Upper lobe of left lung (tissue), 6 donors: ENCODE data around the gene APOC1. TPM values are rescaled to one million over a fixed set of nuclear protein-coding genes. Genes with fewer than 3 reads are reported as not detected.
A peak's percentile ranks its signal among the peaks of the same experiment; 100 is the strongest.
"Not testable (repeated sequence)": the region's sequence is repeated elsewhere in the genome, so short reads cannot be mapped to it uniquely, and the experiment has no call there.

Experiments
- ATAC-seq, 2 donors: fragments of 200-7000 bp; cut with Tn5 transposase; one replicate each; pipeline ENCODE4 v1.9.1; 2022; ENCODE audit warnings: mild to moderate bottlenecking in 2 of 2, moderate library complexity in 2 of 2; ENCODE audit not compliant: low FRiP score in 2 of 2
- DNase-seq, 2 donors: peaks; one replicate each; pipeline ENCODE4 v3.0.0-alpha.2; 2019 to 2020
- H3K27ac ChIP-seq, 4 donors: fragments of 200-600 bp; sonication (generic); one replicate each; pipeline ENCODE4 v1.5.1; 2016 to 2019
- H3K27me3 ChIP-seq, 4 donors: fragments of 200-600 bp; sonication (generic); one replicate each; pipeline ENCODE4 v1.5.1; 2017 to 2019
- H3K36me3 ChIP-seq, 4 donors: fragments of 200-600 bp; sonication (generic); one replicate each; pipeline ENCODE4 v1.5.1; 2016 to 2019
- H3K4me1 ChIP-seq, 4 donors: fragments of 200-600 bp; sonication (generic); one replicate each; pipeline ENCODE4 v1.5.1; 2018 to 2019
- H3K4me3 ChIP-seq, 4 donors: fragments of 200-600 bp; sonication (generic); one replicate each; pipeline ENCODE4 v1.5.1; 2017 to 2019; ENCODE audit warnings: mild to moderate bottlenecking in 2 of 4, moderate library complexity in 1 of 4
- H3K9me3 ChIP-seq, 4 donors: fragments of 200-600 bp; sonication (generic); one replicate each; pipeline ENCODE4 v1.5.1; 2018 to 2019
- CTCF ChIP-seq, 6 experiments: fragments of 450-650 bp in 4 of 6; fragments of 200-600 bp in 2 of 6; sonication (generic) in 2 of 6; IDR thresholded peaks; one replicate each; pipeline ENCODE4 v1.5.1; 2016 to 2019; ENCODE audit warnings: antibody characterized with exemption in 6 of 6
- EP300 ChIP-seq, 4 donors: sonication (generic); formaldehyde crosslinking; IDR thresholded peaks; one replicate each; pipeline ENCODE4 v1.5.1; 2017; ENCODE audit warnings: antibody characterized with exemption in 4 of 4, control low read depth in 2 of 4
- POLR2A ChIP-seq, 4 donors: fragments of 450-650 bp; IDR thresholded peaks; one replicate each; pipeline ENCODE4 v1.5.1; 2016 to 2017; ENCODE audit warnings: antibody characterized with exemption in 4 of 4, mild to moderate bottlenecking in 2 of 4
- POLR2AphosphoS5 ChIP-seq, 2 donors: sonication (generic); formaldehyde crosslinking; IDR thresholded peaks; one replicate each; pipeline ENCODE4 v1.5.1; 2017; ENCODE audit warnings: antibody characterized with exemption in 2 of 2
- WGBS, 2 donors: methylation state at CpG; one replicate each; pipeline ENCODE4 v1.1.5; 2017 to 2018; 5-methylcytosine and 5-hydroxymethylcytosine counted together
- total RNA-seq, 6 donors: library from RNA; depleted of rRNA in 4 of 6; stranded (reverse); fragments of >200 nt in 4 of 6; gene quantifications; one replicate each; pipeline versions ENCODE4 v1.1.0 to v1.2.1, GENCODE V29; 2016 to 2021
- donor health status: DM: no; HTN: no; CAD: no; lungs with moderate emphysema.
- donor health status: DM: no; HTN: yes; CAD: no; lungs with severe emphysema.

Gene APOC1
- total RNA-seq, 6 donors from 2014 or later, result 186 to 754 (median 527) TPM

- no peaks in the 10 kb centered on the region for H3K9me3 ChIP-seq
- 42 to 46% methylated on average over 4 to 6 of the region's 6 CpGs for WGBS, 2 donors
- no peaks in the 10 kb centered on the region for H3K36me3 ChIP-seq
- TF ChIP-seq POLR2AphosphoS5 (IDR thresholded peaks at IDR 0.05) (no peak), EP300 (IDR thresholded peaks at IDR 0.05) (no peak), POLR2A (IDR thresholded peaks at IDR 0.05) (no peak), CTCF (IDR thresholded peaks at IDR 0.05) (no peak)
- DNase-seq (peak in 1 of 2 donors; percentile 68), ATAC-seq (peak in 1 of 2 donors; percentile 1)
- no peaks in the 10 kb centered on the region for H3K27me3 ChIP-seq
- H3K4me3 ChIP-seq, result no peak overlapping the region
- peak overlapping the region in 2 of 4 donors; percentile 23 to 80 for H3K27ac ChIP-seq
- peaks cover 2 to 20% (median 20%) of the 10 kb centered on the region in 4 donors for H3K4me1 ChIP-seq
Observed at GRCh38 chr19:44912854-44913253, 1.6 kb upstream of the APOC1 start.

DNA sequence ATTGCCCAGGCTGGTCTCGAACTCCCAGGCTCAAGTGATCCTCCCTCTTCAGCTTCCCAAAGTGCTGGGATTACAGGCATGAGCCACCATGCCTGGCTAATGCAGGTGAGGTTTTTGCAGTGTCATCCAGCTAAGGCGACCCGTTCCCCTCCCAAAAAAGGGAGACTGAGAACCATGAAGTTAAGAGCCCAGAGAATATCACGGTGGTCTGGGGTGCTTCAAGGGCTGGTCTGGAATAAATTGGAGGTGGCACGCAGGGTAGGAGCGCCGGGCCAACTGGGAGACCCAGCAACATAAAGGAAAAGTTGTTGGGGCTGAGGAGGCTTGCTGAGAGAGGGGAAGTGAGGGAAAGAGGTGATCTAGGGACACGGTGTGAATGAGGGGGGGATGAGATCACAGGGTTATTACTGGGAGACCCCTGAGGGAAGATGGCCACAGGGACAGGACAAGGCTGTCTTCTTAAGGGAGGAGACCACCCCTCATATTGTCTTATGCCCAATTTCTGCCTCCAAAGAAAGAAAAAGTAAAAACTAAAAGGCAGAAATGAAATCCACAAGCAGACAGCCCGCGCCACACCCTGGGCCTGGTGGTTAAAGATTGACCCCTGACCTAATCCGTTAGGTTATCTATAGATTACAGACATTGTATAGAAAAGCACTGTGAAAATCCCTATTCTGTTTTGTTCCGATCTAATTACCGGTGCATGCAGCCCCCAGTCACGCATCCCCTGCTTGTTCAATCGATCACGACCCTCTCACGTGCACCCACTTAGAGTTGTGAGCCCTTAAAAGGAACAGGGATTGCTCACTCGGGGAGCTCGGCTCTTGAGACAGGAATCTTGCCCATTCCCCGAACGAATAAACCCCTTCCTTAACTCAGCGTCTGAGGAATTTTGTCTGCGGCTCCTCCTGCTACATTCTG lies 636 bp upstream of the APOC1 start:
- peak overlapping the region in 3 of 4 donors; percentile 48 to 81 (median 80) for H3K27ac ChIP-seq
- not testable (repeated sequence) for H3K27me3 ChIP-seq

DNA sequence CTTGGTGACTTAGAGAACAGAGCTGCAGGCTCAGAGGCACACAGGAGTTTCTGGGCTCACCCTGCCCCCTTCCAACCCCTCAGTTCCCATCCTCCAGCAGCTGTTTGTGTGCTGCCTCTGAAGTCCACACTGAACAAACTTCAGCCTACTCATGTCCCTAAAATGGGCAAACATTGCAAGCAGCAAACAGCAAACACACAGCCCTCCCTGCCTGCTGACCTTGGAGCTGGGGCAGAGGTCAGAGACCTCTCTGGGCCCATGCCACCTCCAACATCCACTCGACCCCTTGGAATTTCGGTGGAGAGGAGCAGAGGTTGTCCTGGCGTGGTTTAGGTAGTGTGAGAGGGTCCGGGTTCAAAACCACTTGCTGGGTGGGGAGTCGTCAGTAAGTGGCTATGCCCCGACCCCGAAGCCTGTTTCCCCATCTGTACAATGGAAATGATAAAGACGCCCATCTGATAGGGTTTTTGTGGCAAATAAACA lies 9.9 kb downstream of the APOC1 start:
- DNase-seq, result no peak
- ATAC-seq, result no peak
- no peaks in the 10 kb centered on the region for H3K36me3 ChIP-seq
- H3K27me3 ChIP-seq, result no peaks in the 10 kb centered on the region
- no peak overlapping the region for H3K4me3 ChIP-seq
- peak overlapping the region in 3 of 4 donors; percentile 30 to 80 (median 57) for H3K27ac ChIP-seq
- TF ChIP-seq POLR2AphosphoS5 (IDR thresholded peaks at IDR 0.05) (no peak), CTCF (IDR thresholded peaks at IDR 0.05) (no peak), EP300 (IDR thresholded peaks at IDR 0.05) (no peak), POLR2A (IDR thresholded peaks at IDR 0.05) (no peak)
- H3K9me3 ChIP-seq, result no peaks in the 10 kb centered on the region
- WGBS, 2 donors, result 60 to 66% methylated on average over 8 of the region's 8 CpGs
- peaks cover 12 to 36% (median 27%) of the 10 kb centered on the region in 4 donors for H3K4me1 ChIP-seq

More for the DNA sequence above, 636 bp upstream of the APOC1 start:
- not testable (repeated sequence) for ATAC-seq, DNase-seq, H3K9me3 ChIP-seq, H3K36me3 ChIP-seq
- 50 to 55% methylated on average over 23 of the region's 23 CpGs for WGBS, 2 donors
- H3K4me1 ChIP-seq, result peaks cover 2 to 20% (median 20%) of the 10 kb centered on the region in 4 donors
- peak overlapping the region in 3 of 4 donors; percentile 45 to 58 (median 55) for H3K4me3 ChIP-seq

- ATAC-seq, result peak; percentile 65 to 69
- H3K27ac ChIP-seq, result peak overlapping the region in 2 of 4 donors; percentile 57 to 80
- H3K9me3 ChIP-seq, result no peaks in the 10 kb centered on the region
- no peaks in the 10 kb centered on the region for H3K27me3 ChIP-seq
- H3K4me1 ChIP-seq, result peaks cover 12 to 36% (median 27%) of the 10 kb centered on the region in 4 donors
- 26 to 43% methylated on average over 8 of the region's 8 CpGs for WGBS, 2 donors
- TF ChIP-seq EP300 (IDR thresholded peaks at IDR 0.05) (no peak), POLR2AphosphoS5 (IDR thresholded peaks at IDR 0.05) (peak; percentile 58 to 62), POLR2A (IDR thresholded peaks at IDR 0.05) (peak in 1 of 4 donors; percentile 31), CTCF (IDR thresholded peaks at IDR 0.05) (no peak)
- no peak overlapping the region for H3K4me3 ChIP-seq
- H3K36me3 ChIP-seq, result no peaks in the 10 kb centered on the region
- DNase-seq, result peak in 1 of 2 donors; percentile 83
Observed at GRCh38 chr19:44925114-44925891, 10.9 kb downstream of the APOC1 start.

GRCh38 chr19:44926245-44927077 lies 12.1 kb downstream of the APOC1 start:
- H3K9me3 ChIP-seq, H3K36me3 ChIP-seq, DNase-seq, H3K27me3 ChIP-seq: not testable (repeated sequence)
- peak overlapping the region in 2 of 4 donors; percentile 18 to 40 for H3K4me3 ChIP-seq
- H3K4me1 ChIP-seq, result peaks cover 12 to 36% (median 27%) of the 10 kb centered on the region in 4 donors
- ATAC-seq, result peak in 1 of 2 donors; percentile 7
- peak overlapping the region in 2 of 4 donors; percentile 8 to 52 for H3K27ac ChIP-seq
- 34 to 48% methylated on average over 14 to 18 of the region's 19 CpGs for WGBS, 2 donors
